HL-60/S4 treated with phorbol 12-myristate 13-acetate at 8.2 ng/mL for 4 days and 3 days (cell line): ENCODE results near the gene MNX1.

ENCODE experiments used
- in situ Hi-C: fragments of 300-500 bp; cut with MboI; formaldehyde crosslinking; loops from 2 replicates; pipeline ENCODE4 v1.15.0; 2022; ENCODE audit warnings: low sequenced_read_pairs

Gene MNX1

GRCh38 chr7:156979711-156980110 lies 30.8 kb downstream of the MNX1 start:
- in situ Hi-C loops: no loop called here

- in situ Hi-C loops: no loop called here
Measured at GRCh38 chr7:156979007-156979606, 31.4 kb downstream of the MNX1 start.

GRCh38 chr7:156975620-156976019 lies 34.8 kb downstream of the MNX1 start:
- in situ Hi-C loops: no loop called here

DNA sequence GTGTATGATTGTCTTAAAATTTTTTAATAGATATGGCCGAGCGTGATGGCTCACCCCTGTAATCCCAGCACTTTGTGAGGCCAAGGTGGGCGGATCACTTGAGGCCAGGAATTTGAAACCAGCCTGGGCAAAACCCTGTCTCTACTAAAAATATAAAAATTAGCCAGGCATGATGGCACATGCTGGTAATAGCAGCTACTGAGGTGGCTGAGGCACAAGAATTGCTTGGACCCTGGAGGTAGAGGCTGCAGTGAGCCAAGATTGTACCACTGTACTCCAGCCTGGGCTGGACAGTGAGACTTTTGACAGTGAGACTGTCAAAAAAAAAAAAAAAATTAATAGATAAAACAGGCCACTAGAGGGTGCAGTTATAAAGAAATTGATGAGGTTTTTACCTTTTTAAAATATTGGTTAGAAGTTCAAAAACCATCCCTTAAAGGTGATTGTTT lies 40.5 kb downstream of the MNX1 start:
- in situ Hi-C loops: no loop called here

- in situ Hi-C loops: no loop called here
Measured at GRCh38 chr7:156968183-156968582, 42.3 kb downstream of the MNX1 start.

GRCh38 chr7:156966387-156966786 lies 44.1 kb downstream of the MNX1 start:
- in situ Hi-C loops: no loop called here

GRCh38 chr7:156964971-156965370 lies 45.5 kb downstream of the MNX1 start:
- in situ Hi-C loops: no loop called here

- in situ Hi-C loops: no loop called here
Measured at GRCh38 chr7:156963472-156963871, 47.0 kb downstream of the MNX1 start.

- in situ Hi-C loops: no loop called here
Measured at GRCh38 chr7:156962897-156963296, 47.6 kb downstream of the MNX1 start.

GRCh38 chr7:156962145-156962544 lies 48.3 kb downstream of the MNX1 start:
- in situ Hi-C loops: no loop called here

DNA sequence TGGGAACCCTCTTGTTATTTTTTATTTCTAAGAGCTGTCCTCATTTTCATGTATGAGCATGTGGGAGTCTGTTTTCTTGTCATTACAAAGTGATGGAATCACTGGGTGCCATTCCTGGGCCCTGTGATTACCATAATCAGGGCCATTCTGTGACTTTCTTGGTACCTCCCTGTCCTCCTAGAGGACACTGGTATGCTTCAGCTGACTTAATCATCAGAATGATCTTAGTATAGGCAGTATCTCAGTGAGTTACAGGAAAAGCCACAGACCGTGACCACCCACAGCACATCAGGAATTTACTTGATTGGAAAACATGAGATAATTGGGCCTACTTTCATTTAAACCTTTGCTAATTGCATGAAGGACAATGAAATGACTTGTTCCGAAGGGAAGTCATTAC lies 53.7 kb downstream of the MNX1 start:
- in situ Hi-C loops: no loop called here

GRCh38 chr7:156954941-156955340 lies 55.5 kb downstream of the MNX1 start:
- in situ Hi-C loops: no loop called here
